HepG2 (cell line): ENCODE measurements around the gene U2AF1L4. TPM values are rescaled to one million over a fixed set of nuclear protein-coding genes. Genes with fewer than 3 reads are reported as not detected.

Source experiments
- ARID4A ChIP-seq: sonication (generic); formaldehyde crosslinking; IDR thresholded peaks from 2 replicates; pipeline ENCODE4 v1.5.0; 2020; ENCODE audit warnings: mild to moderate bottlenecking, missing genetic modification reagents, borderline replicate concordance
- CEBPG ChIP-seq: IDR thresholded peaks from 2 replicates; pipeline ENCODE4 v1.6.1; 2016
- CENPT ChIP-seq: sonication (generic); formaldehyde crosslinking; IDR thresholded peaks from 2 replicates; pipeline ENCODE4 v1.8.0; 2022; ENCODE audit warnings: low read depth, mild to moderate bottlenecking, moderate library complexity, missing genetic modification reagents
- GRHL1 ChIP-seq: sonication (generic); formaldehyde crosslinking; conservative IDR thresholded peaks from 2 replicates; pipeline ENCODE4 v1.8.0; 2022; ENCODE audit warnings: missing genetic modification reagents
- HOXA3 ChIP-seq: sonication (generic); formaldehyde crosslinking; IDR thresholded peaks from 2 replicates; pipeline ENCODE4 v1.5.0; 2020; ENCODE audit warnings: missing genetic modification reagents
- HOXA7 ChIP-seq: sonication (generic); formaldehyde crosslinking; IDR thresholded peaks from 2 replicates; pipeline ENCODE4 v1.8.1; 2022; ENCODE audit warnings: mild to moderate bottlenecking, missing genetic modification reagents, moderate library complexity
- KDM5A ChIP-seq: fragments of 200-600 bp; sonication (generic); IDR thresholded peaks from 2 replicates; pipeline ENCODE4 v1.7.0; 2018; ENCODE audit warnings: antibody characterized with exemption, mild to moderate bottlenecking, low read length, borderline replicate concordance
- NFYB ChIP-seq: sonication (generic); formaldehyde crosslinking; IDR thresholded peaks from 2 replicates; pipeline ENCODE4 v1.4.0; 2020; ENCODE audit warnings: missing genetic modification reagents
- PCBP1 ChIP-seq: fragments of 200-400 bp; formaldehyde crosslinking; IDR thresholded peaks from 2 replicates; pipeline ENCODE4 v1.6.1; 2017; ENCODE audit warnings: mild to moderate bottlenecking, low read depth, low read length, borderline replicate concordance
- ZNF12 ChIP-seq: sonication (generic); formaldehyde crosslinking; IDR thresholded peaks from 2 replicates; pipeline ENCODE4 v1.5.0; 2020; ENCODE audit warnings: missing genetic modification reagents
- ZNF24 ChIP-seq: fragments of 450-650 bp; IDR thresholded peaks from 2 replicates; pipeline ENCODE4 v1.6.1; 2017; ENCODE audit warnings: antibody characterized with exemption, mild to moderate bottlenecking
- ZNF251 ChIP-seq: sonication (generic); formaldehyde crosslinking; IDR thresholded peaks from 2 replicates; pipeline ENCODE4 v1.9.0; 2021; ENCODE audit warnings: mild to moderate bottlenecking, missing genetic modification reagents
- ZNF431 ChIP-seq: sonication (generic); formaldehyde crosslinking; IDR thresholded peaks from 2 replicates; pipeline ENCODE4 v1.9.0; 2022; ENCODE audit warnings: missing genetic modification reagents, low read depth, mild to moderate bottlenecking, borderline replicate concordance
- ZNF615 ChIP-seq: sonication (generic); formaldehyde crosslinking; IDR thresholded peaks from 2 replicates; pipeline ENCODE4 v1.5.0; 2020; ENCODE audit warnings: mild to moderate bottlenecking, missing genetic modification reagents, borderline replicate concordance
- ZNF674 ChIP-seq: sonication (generic); formaldehyde crosslinking; IDR thresholded peaks from 2 replicates; pipeline ENCODE4 v1.5.0; 2020; ENCODE audit warnings: low read depth, mild to moderate bottlenecking, missing genetic modification reagents
- ZNF704 ChIP-seq: sonication (generic); formaldehyde crosslinking; IDR thresholded peaks from 2 replicates; pipeline ENCODE4 v1.8.1; 2023; ENCODE audit warnings: mild to moderate bottlenecking, inconsistent platforms, moderate library complexity, missing genetic modification reagents, borderline replicate concordance
- ZNF800 ChIP-seq: sonication (generic); formaldehyde crosslinking; IDR thresholded peaks from 2 replicates; pipeline ENCODE4 v1.4.0; 2020; ENCODE audit warnings: missing genetic modification reagents
- polyA plus RNA-seq, 8 experiments: library from polyadenylated mRNA; depleted of rRNA in 3 of 8; stranded (reverse) in 7 of 8; unstranded in 1 of 8; fragments of >200 nt; fragmentation: Illumina TruSeq in 4 of 8; extraction: Trizol in 4 of 8; gene quantifications; 2 replicates each; pipeline versions ENCODE4 v1.2.1 to v1.2.3, GENCODE V29; 2011 to 2016; ENCODE audit warnings: low read depth in 4 of 8, missing spikeins in 1 of 8, mixed read lengths in 1 of 8; ENCODE audit not compliant: insufficient read depth in 1 of 8
- total RNA-seq, 5 experiments: library from RNA; depleted of rRNA; stranded (reverse); fragments of >200 nt; fragmentation: Illumina TruSeq; extraction: Trizol; gene quantifications; 2 replicates each; pipeline ENCODE4 v1.2.3, GENCODE V29; 2016; ENCODE audit warnings: low read depth in 1 of 5

Gene U2AF1L4
- total and polyA plus RNA-seq, 2 of the 13 experiments (the other 11 are each of a cell fraction or from before 2014, with no cell fraction given), result 7.9 to 15.4 TPM

GRCh38 chr19:35716801-35717664 lies 28.2 kb downstream of the U2AF1L4 start (continued):
- TF ChIP-seq ARID4A (CRISPR knock-in tag), result peak; percentile 64; the same call in 1 of the 2 replicates
- TF ChIP-seq ZNF431, result no peak
- TF ChIP-seq PCBP1, result no peak
- peak; percentile 81 for TF ChIP-seq KDM5A
- TF ChIP-seq GRHL1 (CRISPR knock-in tag), result no peak
- no peak for TF ChIP-seq ZNF674 (CRISPR knock-in tag)
- TF ChIP-seq CENPT, result no peak
- no peak; the same call in 1 of the 2 replicates for TF ChIP-seq ZNF704 (CRISPR knock-in tag)
- TF ChIP-seq NFYB (CRISPR knock-in tag), result 0 out of 2 replicates have a peak, but pooled peaks have one; percentile 31
- 0 out of 2 replicates have a peak, but pooled peaks have one; percentile 2 for TF ChIP-seq ZNF615 (CRISPR knock-in tag)
- TF ChIP-seq HOXA3, result peak; percentile 55; the same call in 1 of the 2 replicates
- TF ChIP-seq ZNF24, result no peak
- peak; percentile 12; the same call in 1 of the 2 replicates for TF ChIP-seq ZNF800
- TF ChIP-seq ZNF12 (CRISPR knock-in tag), result peak; percentile 14; the same call in 1 of the 2 replicates
- TF ChIP-seq ZNF251 (CRISPR knock-in tag), result no peak
- TF ChIP-seq HOXA7 (CRISPR knock-in tag), result no peak
- no peak for TF ChIP-seq CEBPG (CRISPR knock-in tag)
